SJSA1 (cell line): Measurements from ENCODE around the gene RPL27A. TPM values are rescaled to one million over a fixed set of nuclear protein-coding genes. Genes with fewer than 3 reads are reported as not detected.
A peak's percentile ranks its signal among the peaks of the same experiment; 100 is the strongest.

Experiments
- DNase-seq, 2 experiments: peaks; one replicate each; pipeline ENCODE4 v3.0.0-alpha.2; 2015 to 2020; ENCODE audit warnings: low spot score in 2 of 2, low read depth in 1 of 2
- H3K27ac ChIP-seq: fragments of 250-450 bp; sonication (Bioruptor Pico); 2 replicates; pipeline ENCODE4 v1.5.1; 2020; ENCODE audit warnings: mild to moderate bottlenecking, moderate library complexity
- H3K27me3 ChIP-seq: fragments of 250-450 bp; sonication (Bioruptor Pico); replicated peaks from 2 replicates; pipeline ENCODE4 v1.5.1; 2020; ENCODE audit warnings: mild to moderate bottlenecking, moderate library complexity
- H3K36me3 ChIP-seq: fragments of 250-450 bp; sonication (Bioruptor Pico); 2 replicates; pipeline ENCODE4 v1.5.1; 2020; ENCODE audit warnings: mild to moderate bottlenecking
- H3K4me1 ChIP-seq: fragments of 250-450 bp; sonication (Bioruptor Pico); replicated peaks from 2 replicates; pipeline ENCODE4 v1.6.1; 2021; ENCODE audit warnings: mild to moderate bottlenecking
- H3K4me3 ChIP-seq: fragments of 250-450 bp; sonication (Bioruptor Pico); 2 replicates; pipeline ENCODE4 v1.5.1; 2020; ENCODE audit warnings: mild to moderate bottlenecking
- H3K9me3 ChIP-seq: fragments of 250-450 bp; sonication (Bioruptor Pico); replicated peaks from 2 replicates; pipeline ENCODE4 v1.5.1; 2020; ENCODE audit warnings: mild to moderate bottlenecking
- total RNA-seq: library from RNA; depleted of rRNA; stranded (reverse); fragments of >200 nt; shearing (Covaris generic); gene quantifications from 2 replicates; pipeline ENCODE4 v1.2.3, GENCODE V29; 2014

The RPL27A gene
- total RNA-seq, 1 experiment from 2014 or later: 367 TPM

DNA sequence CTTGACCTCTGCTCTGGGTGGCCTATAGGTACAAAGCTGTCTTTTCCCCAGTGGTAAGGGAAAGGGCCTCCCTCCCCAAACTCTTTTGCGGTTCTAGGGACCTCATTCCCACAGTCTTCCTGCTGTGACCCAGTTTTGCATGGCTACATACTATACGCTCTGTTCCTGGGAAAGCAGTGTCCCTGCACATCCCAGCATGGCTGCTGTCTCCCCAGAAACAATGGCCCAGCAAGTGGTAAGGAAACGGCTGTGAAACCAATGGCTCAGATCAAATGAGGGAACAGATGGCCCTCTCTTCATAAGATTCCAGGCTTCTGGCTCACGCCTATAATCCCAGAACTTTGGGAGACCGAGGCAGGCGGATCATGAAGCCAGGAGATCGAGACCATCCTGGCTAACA lies 41.1 kb downstream of the RPL27A start:
- Histone ChIP-seq H3K27me3 (no peaks in the 10 kb centered on the region), H3K9me3 (no peaks in the 10 kb centered on the region), H3K4me3 (no peak overlapping the region), H3K4me1 (peaks cover 40% of the 10 kb centered on the region), H3K36me3 (peaks cover 4% of the 10 kb centered on the region; the same call in 1 of the 2 replicates), H3K27ac (no peak overlapping the region)
- no peak for DNase-seq

DNA sequence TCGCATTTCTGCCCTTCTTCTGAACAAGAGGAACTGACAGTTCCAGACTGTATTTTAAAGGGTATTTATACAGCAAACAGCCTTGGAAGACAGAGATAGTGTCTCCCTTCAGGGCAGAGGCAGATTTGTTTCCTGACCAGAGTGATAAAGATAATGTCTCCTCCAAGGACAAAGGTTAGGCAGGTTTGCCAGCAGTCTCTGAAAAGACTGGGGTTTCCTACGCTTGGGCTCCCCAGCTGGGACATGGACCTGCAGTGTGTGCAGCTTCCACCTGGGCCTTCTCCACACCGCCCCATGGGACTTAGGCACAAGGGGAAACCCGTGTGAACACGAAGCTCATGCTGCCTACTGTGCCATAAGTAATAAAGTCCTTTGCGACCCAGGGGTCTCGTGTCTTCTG lies 42.1 kb downstream of the RPL27A start:
- Histone ChIP-seq H3K4me1 (peaks cover 37% of the 10 kb centered on the region), H3K9me3 (no peaks in the 10 kb centered on the region), H3K27ac (no peak overlapping the region), H3K4me3 (no peak overlapping the region), H3K27me3 (no peaks in the 10 kb centered on the region), H3K36me3 (peaks cover 2% of the 10 kb centered on the region; the same call in 1 of the 2 replicates)
- no peak for DNase-seq

DNA sequence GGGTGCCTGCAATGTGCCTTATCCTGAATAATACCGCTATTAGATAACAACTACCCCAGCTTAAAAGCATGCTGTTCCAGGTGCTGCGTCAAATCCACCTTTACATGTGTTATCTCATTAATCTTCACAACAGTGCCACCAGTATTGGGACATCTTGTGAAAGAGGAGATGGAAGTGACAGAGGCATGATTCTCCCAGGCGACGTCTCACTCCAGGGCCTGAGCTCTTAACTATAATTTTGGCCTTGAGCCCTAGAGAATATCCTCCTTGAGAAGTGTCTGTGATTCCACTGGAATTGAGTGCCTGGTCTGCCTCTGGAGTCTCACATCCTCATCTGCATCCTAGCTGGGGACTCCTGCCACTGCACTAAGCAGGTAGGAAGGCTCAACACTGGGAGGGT lies 43.8 kb downstream of the RPL27A start:
- H3K27me3 ChIP-seq: no peaks in the 10 kb centered on the region
- DNase-seq: no peak
- H3K4me3 ChIP-seq: no peak overlapping the region
- no peaks in the 10 kb centered on the region for H3K36me3 ChIP-seq
- peaks cover 20% of the 10 kb centered on the region for H3K4me1 ChIP-seq
- no peaks in the 10 kb centered on the region for H3K9me3 ChIP-seq
- no peak overlapping the region for H3K27ac ChIP-seq

DNA sequence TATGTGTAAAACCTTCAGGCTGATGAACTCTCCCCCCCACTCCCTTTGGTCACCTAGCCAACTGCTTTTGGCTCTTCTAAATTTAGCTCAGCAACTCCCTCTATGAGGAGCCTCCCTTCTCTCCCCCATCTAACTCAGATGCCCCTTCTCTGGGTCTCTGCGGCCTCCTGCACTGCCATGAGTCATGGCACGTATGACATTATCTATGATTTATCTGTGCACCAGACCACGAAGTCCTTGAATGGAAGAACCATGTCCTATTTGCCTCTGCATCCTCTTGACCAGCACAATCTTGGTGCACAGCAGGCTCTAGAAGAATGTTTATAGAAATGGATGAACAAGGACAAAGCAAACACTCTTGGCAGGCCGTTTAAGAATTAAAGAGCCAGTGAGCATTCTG lies 46.0 kb downstream of the RPL27A start:
- no peak overlapping the region for H3K27ac ChIP-seq
- H3K4me3 ChIP-seq: no peak overlapping the region
- no peaks in the 10 kb centered on the region for H3K9me3 ChIP-seq
- no peaks in the 10 kb centered on the region for H3K27me3 ChIP-seq
- no peaks in the 10 kb centered on the region for H3K36me3 ChIP-seq
- peaks cover 24% of the 10 kb centered on the region for H3K4me1 ChIP-seq
- DNase-seq: peak in 1 of 2 experiments; percentile 16

DNA sequence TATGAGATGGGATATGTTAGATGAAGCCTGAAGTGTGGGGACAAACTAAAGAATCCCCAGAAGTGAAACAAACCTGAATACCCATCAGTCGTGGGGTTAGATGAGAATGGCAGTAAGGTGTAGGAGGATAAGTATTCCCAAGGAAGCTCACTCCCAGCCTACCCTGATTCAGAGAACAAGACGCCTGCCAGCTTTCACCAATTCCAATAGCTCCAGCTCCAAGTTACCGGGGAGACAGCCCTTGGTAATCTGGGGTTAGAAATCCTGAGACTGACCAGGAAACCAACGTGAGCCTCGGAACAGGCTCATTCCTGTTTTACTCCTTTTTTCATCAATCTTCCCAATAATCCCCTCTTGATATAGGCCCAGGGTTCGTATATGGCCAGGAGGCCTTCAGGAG lies 46.5 kb downstream of the RPL27A start:
- Histone ChIP-seq H3K9me3 (no peaks in the 10 kb centered on the region), H3K4me3 (no peak overlapping the region), H3K27ac (no peak overlapping the region), H3K4me1 (peaks cover 24% of the 10 kb centered on the region), H3K36me3 (no peaks in the 10 kb centered on the region), H3K27me3 (no peaks in the 10 kb centered on the region)
- no peak for DNase-seq

DNA sequence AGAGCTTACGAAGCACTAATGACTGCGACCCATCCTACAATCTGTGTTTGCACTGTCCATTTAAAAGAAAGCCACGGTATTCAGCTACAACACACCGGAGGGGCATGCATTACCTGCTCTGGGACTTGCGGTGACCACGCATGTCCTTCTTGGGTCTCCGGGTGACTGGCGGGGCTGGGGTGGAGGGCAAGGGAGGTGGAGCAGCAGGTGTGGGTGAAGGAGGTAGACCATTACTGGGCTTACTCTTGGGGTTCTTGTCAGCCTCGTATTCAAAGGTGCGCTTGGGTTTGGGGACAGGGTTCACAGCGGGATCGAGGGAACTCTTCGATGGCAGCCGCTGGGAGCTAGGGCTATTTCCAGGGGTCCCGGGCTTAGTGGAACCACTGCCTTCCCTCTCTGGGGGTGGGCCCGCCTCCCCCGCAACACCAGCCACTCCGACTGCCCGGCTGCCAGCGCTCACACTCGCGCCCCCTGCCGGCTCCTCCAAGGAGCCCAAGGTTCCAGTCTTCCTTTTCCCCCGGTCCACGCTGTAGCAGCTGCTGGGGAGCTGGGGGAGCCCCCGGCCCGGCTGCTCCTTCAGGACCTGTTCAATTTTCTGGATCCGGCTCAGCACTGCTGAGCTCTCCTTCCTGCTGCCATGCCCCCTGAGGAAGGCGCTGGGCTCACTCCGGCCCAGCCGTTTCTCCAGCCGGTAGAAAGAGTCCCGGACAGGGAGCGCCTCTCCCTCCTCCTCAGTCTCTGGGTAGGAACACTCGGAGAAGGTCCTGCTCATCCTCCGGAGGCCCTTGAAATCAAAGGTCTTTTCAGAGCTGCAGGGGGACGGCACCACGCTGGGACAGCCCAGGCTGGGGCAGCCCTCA lies 47.5 kb downstream of the RPL27A start:
- DNase-seq: no peak
- Histone ChIP-seq H3K27me3 (no peaks in the 10 kb centered on the region), H3K4me1 (peaks cover 24% of the 10 kb centered on the region)

DNA sequence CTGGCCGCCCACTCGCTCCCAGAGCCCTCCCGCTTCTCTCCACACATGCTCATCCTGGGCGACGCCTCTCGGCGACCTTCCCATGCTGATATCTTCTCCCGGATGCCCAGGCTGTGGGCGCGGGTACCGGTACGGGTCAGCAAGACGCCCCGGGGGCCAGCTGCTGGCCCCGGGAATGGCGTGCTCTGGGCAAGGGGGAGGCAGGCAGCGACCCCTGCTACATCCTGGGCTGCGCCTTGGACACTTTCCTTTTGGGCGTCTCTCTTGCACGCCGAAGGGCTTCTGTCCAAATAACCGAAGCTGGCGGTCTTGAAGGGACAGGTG lies 48.1 kb downstream of the RPL27A start:
- H3K4me3 ChIP-seq: no peak overlapping the region
- no peak overlapping the region for H3K27ac ChIP-seq
- H3K36me3 ChIP-seq: no peaks in the 10 kb centered on the region
- DNase-seq: no peak
- H3K27me3 ChIP-seq: no peaks in the 10 kb centered on the region
- no peaks in the 10 kb centered on the region for H3K9me3 ChIP-seq
- peaks cover 24% of the 10 kb centered on the region for H3K4me1 ChIP-seq

More for the DNA sequence above, 47.5 kb downstream of the RPL27A start:
- no peaks in the 10 kb centered on the region for H3K9me3 ChIP-seq
- no peak overlapping the region for H3K4me3 ChIP-seq
- no peak overlapping the region for H3K27ac ChIP-seq
- no peaks in the 10 kb centered on the region for H3K36me3 ChIP-seq

DNA sequence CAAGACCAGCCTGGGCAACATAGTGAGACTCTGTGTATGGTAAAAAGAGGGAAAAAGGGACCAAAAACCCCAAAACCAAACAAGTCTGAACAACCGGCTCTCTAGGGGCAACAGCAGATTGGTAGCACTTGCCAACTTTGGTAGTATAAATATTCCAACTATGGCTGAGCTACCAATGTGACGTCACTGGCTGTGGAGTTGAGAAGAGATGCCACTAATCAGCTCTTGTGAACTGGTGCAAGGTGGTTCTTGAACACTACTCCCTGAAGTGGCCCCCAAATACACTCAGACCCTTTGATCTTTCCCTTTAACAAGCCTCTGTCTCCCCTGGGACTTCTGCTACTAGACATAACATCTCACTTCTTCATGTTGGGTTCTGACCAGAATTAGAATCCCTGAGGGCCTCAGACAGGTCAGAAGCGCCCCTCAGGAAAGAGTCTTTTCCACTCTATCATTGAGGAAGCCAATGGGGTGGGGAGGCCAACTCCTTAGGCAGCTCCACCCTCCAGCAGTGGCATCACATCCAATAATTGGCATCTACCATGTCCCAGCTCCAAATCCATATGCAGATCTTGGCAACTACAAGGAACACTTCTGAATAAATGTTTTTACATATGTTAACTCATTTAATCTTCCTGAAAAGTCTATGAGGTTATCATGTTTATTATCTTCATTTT lies 49.2 kb downstream of the RPL27A start:
- H3K9me3 ChIP-seq: no peaks in the 10 kb centered on the region
- H3K36me3 ChIP-seq: no peaks in the 10 kb centered on the region
- H3K27me3 ChIP-seq: no peaks in the 10 kb centered on the region
- DNase-seq: no peak
- no peak overlapping the region for H3K4me3 ChIP-seq
- no peak overlapping the region for H3K27ac ChIP-seq
- peaks cover 24% of the 10 kb centered on the region for H3K4me1 ChIP-seq

DNA sequence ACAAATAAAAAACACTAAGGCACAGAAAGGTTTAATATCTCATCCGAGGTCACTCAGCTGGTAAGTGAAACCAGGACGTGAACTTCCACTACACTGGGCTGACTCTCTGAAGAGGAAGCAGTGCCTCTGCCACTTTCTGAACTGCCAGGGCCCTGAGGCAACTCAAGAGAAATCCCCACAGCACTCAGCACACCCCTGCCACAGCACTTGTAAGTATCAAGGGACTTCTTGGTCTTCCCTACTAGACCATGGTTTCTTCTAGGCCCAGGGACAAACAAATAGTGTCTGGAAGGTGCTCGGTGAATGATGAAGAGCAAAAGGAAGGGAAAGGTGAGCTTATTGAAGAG lies 49.7 kb downstream of the RPL27A start:
- no peaks in the 10 kb centered on the region for H3K36me3 ChIP-seq
- H3K4me1 ChIP-seq: peaks cover 24% of the 10 kb centered on the region
- H3K27me3 ChIP-seq: no peaks in the 10 kb centered on the region
- no peaks in the 10 kb centered on the region for H3K9me3 ChIP-seq
- no peak overlapping the region for H3K4me3 ChIP-seq
- no peak for DNase-seq
- no peak overlapping the region for H3K27ac ChIP-seq

DNA sequence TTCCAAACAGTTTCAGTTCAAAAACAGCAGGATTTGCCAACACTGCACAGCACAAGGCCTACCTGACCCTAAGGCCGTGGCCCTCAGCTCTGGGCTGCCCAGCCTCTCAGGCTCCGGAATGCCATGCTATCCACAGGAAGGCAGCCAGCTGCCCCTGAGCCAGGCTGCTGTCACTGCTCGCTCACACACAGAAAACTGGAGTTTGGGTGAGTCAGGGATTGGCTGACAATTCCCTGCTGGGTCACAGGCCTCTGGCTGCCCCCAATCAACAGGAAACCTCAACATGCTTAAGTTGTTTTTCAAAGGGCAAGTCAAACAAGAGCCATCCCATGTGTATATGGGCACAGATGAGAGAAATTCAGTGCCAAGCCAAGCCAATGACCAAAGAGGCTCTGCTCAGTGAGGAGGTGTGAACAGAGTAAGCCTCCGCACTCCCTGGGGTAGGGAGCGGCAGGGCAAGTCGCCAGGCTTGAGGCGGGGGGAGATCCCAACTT lies 50.2 kb downstream of the RPL27A start:
- H3K4me3 ChIP-seq: no peak overlapping the region
- no peaks in the 10 kb centered on the region for H3K27me3 ChIP-seq
- peak; percentile 44 to 56 for DNase-seq
- H3K4me1 ChIP-seq: peaks cover 24% of the 10 kb centered on the region
- H3K9me3 ChIP-seq: no peaks in the 10 kb centered on the region
- H3K36me3 ChIP-seq: no peaks in the 10 kb centered on the region
- H3K27ac ChIP-seq: no peak overlapping the region; the same call in 1 of the 2 replicates

DNA sequence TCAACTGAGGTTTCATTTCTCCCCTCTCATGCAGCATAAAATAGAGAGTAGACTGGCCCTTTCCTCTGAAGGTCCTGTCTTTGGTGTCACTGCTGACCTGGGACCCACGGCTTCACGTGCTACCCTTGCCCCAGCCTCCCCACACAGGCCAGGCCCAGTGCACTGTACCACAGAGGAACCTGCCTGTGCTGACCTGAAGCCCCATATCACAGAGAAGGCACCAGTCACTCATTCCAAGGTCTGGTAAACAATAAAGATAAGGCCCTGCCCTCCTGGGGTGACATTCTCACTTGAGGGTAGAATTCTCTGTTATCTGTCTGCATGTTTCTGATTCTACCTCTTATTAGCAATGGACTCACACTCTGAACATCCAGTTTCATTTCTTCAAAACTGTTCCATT lies 51.3 kb downstream of the RPL27A start:
- H3K27me3 ChIP-seq: no peaks in the 10 kb centered on the region
- H3K27ac ChIP-seq: no peak overlapping the region
- peaks cover 19% of the 10 kb centered on the region for H3K4me1 ChIP-seq
- DNase-seq: no peak
- no peaks in the 10 kb centered on the region for H3K9me3 ChIP-seq
- no peaks in the 10 kb centered on the region for H3K36me3 ChIP-seq
- H3K4me3 ChIP-seq: no peak overlapping the region

DNA sequence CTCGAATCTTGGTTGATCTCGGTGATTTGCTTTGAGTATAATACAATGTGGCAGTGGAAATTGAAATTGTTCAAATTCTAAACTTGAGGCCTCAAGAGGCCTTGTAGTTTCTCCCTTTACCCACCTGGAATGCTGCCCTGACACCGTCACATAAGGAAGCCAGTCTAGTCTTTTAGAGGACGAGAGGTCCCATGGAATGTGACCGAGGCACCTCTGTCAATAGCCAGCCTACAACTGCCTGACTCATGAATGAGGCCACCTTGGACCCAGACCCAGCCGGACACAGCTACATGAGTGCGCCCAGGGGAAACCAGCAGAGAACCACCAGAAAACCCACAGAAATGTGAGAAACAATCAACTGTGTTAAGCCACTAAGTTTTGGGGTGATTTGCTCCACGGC lies 52.5 kb downstream of the RPL27A start:
- no peaks in the 10 kb centered on the region for H3K36me3 ChIP-seq
- no peaks in the 10 kb centered on the region for H3K27me3 ChIP-seq
- no peak for DNase-seq
- H3K4me1 ChIP-seq: peaks cover 13% of the 10 kb centered on the region
- no peak overlapping the region for H3K27ac ChIP-seq
- H3K9me3 ChIP-seq: no peaks in the 10 kb centered on the region
- H3K4me3 ChIP-seq: no peak overlapping the region

DNA sequence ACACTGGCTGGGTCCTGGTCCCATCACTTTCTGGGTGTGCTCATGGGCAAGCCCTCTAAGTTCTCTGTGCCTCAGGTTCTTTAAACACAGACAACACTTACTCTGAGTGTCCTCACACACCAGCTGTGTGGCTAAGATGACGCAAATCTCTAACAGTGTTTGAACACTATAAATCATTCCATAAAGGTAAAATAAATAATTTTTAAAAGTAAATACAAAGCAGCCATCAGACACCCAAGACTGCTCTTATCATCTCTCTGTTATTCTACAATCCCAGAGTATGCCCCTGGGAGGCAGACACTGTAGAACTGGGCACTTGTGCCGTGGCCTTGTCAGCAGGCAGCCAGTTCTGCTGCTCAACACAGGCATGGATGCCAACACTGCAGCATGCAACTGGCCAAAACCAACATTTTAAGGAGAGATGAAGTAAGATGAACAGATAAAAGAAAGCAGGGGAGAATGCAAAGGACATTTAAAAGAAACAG lies 56.8 kb downstream of the RPL27A start:
- DNase-seq: no peak
- Histone ChIP-seq H3K27ac (no peak overlapping the region), H3K4me3 (no peak overlapping the region), H3K4me1 (no peaks in the 10 kb centered on the region), H3K36me3 (no peaks in the 10 kb centered on the region), H3K9me3 (no peaks in the 10 kb centered on the region), H3K27me3 (no peaks in the 10 kb centered on the region)
